HepG2 (cell line): ENCODE measurements around the gene TSPYL1. TPM values are rescaled to one million over a fixed set of nuclear protein-coding genes. Genes with fewer than 3 reads are reported as not detected.

Experiments
- FLYWCH1 ChIP-seq: sonication (generic); formaldehyde crosslinking; IDR thresholded peaks from 2 replicates; pipeline ENCODE4 v1.8.1; 2023; ENCODE audit warnings: mild to moderate bottlenecking, missing genetic modification reagents
- FOXA3 ChIP-seq: IDR thresholded peaks from 2 replicates; pipeline ENCODE4 v1.6.1; 2016; ENCODE audit warnings: missing genetic modification reagents, missing compliant biosample characterization
- FOXM1 ChIP-seq: sonication (generic); formaldehyde crosslinking; IDR thresholded peaks from 2 replicates; pipeline ENCODE4 v1.5.0; 2020; ENCODE audit warnings: missing genetic modification reagents
- KAT8 ChIP-seq: IDR thresholded peaks from 2 replicates; pipeline ENCODE4 v1.6.1; 2016; ENCODE audit warnings: missing genetic modification reagents, missing compliant biosample characterization
- KLF16 ChIP-seq, 2 experiments: sonication (generic) in 1 of 2; formaldehyde crosslinking in 1 of 2; IDR thresholded peaks; 2 replicates each; pipeline versions ENCODE4 v1.6.1 to v1.8.0; 2016 to 2023; ENCODE audit warnings: missing genetic modification reagents in 2 of 2, missing compliant biosample characterization in 1 of 2
- LCORL ChIP-seq, 2 experiments: fragments of 450-650 bp in 1 of 2; sonication (generic) in 1 of 2; formaldehyde crosslinking in 1 of 2; IDR thresholded peaks; 2 replicates each; pipeline versions ENCODE4 v1.5.0 to v1.6.1; 2017 to 2020; ENCODE audit warnings: antibody characterized with exemption in 1 of 2, missing genetic modification reagents in 1 of 2
- MIXL1 ChIP-seq: IDR thresholded peaks from 2 replicates; pipeline ENCODE4 v1.6.1; 2016
- NCOR1 ChIP-seq: fragments of 200-600 bp; sonication (generic); IDR thresholded peaks from 2 replicates; pipeline ENCODE4 v1.7.0; 2017; ENCODE audit warnings: antibody characterized with exemption, low read length, borderline replicate concordance
- PHF5A ChIP-seq: IDR thresholded peaks from one replicate; pipeline ENCODE4 v1.6.1; 2018; ENCODE audit warnings: low read depth, missing genetic modification reagents; ENCODE audit not compliant: unreplicated experiment
- RAD21 ChIP-seq: fragments of 450-650 bp; formaldehyde crosslinking; IDR thresholded peaks from 2 replicates; pipeline ENCODE4 v1.5.0; 2020; ENCODE audit warnings: mild to moderate bottlenecking
- RARA ChIP-seq: IDR thresholded peaks from 2 replicates; pipeline ENCODE4 v1.6.1; 2016; ENCODE audit warnings: missing genetic modification reagents, missing compliant biosample characterization
- SIX4 ChIP-seq: sonication (generic); formaldehyde crosslinking; IDR thresholded peaks from 2 replicates; pipeline ENCODE4 v1.4.0; 2020; ENCODE audit warnings: missing genetic modification reagents
- SOX5 ChIP-seq: IDR thresholded peaks from 2 replicates; pipeline ENCODE4 v1.6.1; 2016; ENCODE audit warnings: borderline replicate concordance
- TBP ChIP-seq: sonication (generic); formaldehyde crosslinking; IDR thresholded peaks from 2 replicates; pipeline ENCODE4 v1.5.0; 2020; ENCODE audit warnings: missing genetic modification reagents
- TEAD3 ChIP-seq: optimal IDR thresholded peaks from 2 replicates; pipeline ENCODE3; 2016; ENCODE audit warnings: borderline replicate concordance
- ZBTB25 ChIP-seq: IDR thresholded peaks from 2 replicates; pipeline ENCODE4 v1.6.1; 2018; ENCODE audit warnings: missing genetic modification reagents
- ZSCAN9 ChIP-seq: IDR thresholded peaks from 2 replicates; pipeline ENCODE4 v1.6.1; 2016; ENCODE audit warnings: borderline replicate concordance
- polyA plus RNA-seq, 8 experiments: library from polyadenylated mRNA; depleted of rRNA in 3 of 8; stranded (reverse) in 7 of 8; unstranded in 1 of 8; fragments of >200 nt; fragmentation: Illumina TruSeq in 4 of 8; extraction: Trizol in 4 of 8; gene quantifications; 2 replicates each; pipeline versions ENCODE4 v1.2.1 to v1.2.3, GENCODE V29; 2011 to 2016; ENCODE audit warnings: low read depth in 4 of 8, missing spikeins in 1 of 8, mixed read lengths in 1 of 8; ENCODE audit not compliant: insufficient read depth in 1 of 8
- total RNA-seq, 5 experiments: library from RNA; depleted of rRNA; stranded (reverse); fragments of >200 nt; fragmentation: Illumina TruSeq; extraction: Trizol; gene quantifications; 2 replicates each; pipeline ENCODE4 v1.2.3, GENCODE V29; 2016; ENCODE audit warnings: low read depth in 1 of 5
- TF ChIP-seq, protein P1 (sequence below): sonication (generic); formaldehyde crosslinking; IDR thresholded peaks from 2 replicates; pipeline ENCODE4 v1.5.0; 2020; ENCODE audit warnings: missing genetic modification reagents, mild to moderate bottlenecking, borderline replicate concordance
- TF ChIP-seq, protein P2 (sequence below): IDR thresholded peaks from 2 replicates; pipeline ENCODE4 v1.4.0; 2020; ENCODE audit warnings: mild to moderate bottlenecking, missing genetic modification reagents

Gene TSPYL1
- total and polyA plus RNA-seq, 2 of the 13 experiments (the other 11 are each of a cell fraction or from before 2014, with no cell fraction given) = 28.3 to 93.0 TPM

- peak; percentile 54; the same call in 1 of the 2 replicates for TF ChIP-seq LCORL (IDR thresholded peaks at IDR 0.05)
- peak; percentile 55 for TF ChIP-seq LCORL (CRISPR knock-in tag; IDR thresholded peaks at IDR 0.05)
- peak; percentile 94 for TF ChIP-seq TEAD3
- peak; percentile 73 for TF ChIP-seq RAD21
- TF ChIP-seq, protein P1, sequence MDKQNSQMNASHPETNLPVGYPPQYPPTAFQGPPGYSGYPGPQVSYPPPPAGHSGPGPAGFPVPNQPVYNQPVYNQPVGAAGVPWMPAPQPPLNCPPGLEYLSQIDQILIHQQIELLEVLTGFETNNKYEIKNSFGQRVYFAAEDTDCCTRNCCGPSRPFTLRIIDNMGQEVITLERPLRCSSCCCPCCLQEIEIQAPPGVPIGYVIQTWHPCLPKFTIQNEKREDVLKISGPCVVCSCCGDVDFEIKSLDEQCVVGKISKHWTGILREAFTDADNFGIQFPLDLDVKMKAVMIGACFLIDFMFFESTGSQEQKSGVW (CRISPR knock-in tag) = no peak
- no peak for TF ChIP-seq TBP (CRISPR knock-in tag)
- peak; percentile 81 for TF ChIP-seq SIX4
- TF ChIP-seq RARA (CRISPR knock-in tag) = peak; percentile 34; the same call in 1 of the 2 replicates
- TF ChIP-seq SOX5 (CRISPR knock-in tag) = peak; percentile 50; the same call in 1 of the 2 replicates
- peak; percentile 38; the same call in 1 of the 2 replicates for TF ChIP-seq ZSCAN9
- peak; percentile 55; the same call in 1 of the 2 replicates for TF ChIP-seq MIXL1 (CRISPR knock-in tag)
- TF ChIP-seq KLF16 (CRISPR knock-in tag; IDR thresholded peaks at IDR 0.05) = peak in 1 of 2 experiments; percentile 53; a peak in 2 of 4 replicates
- 0 out of 2 replicates have a peak, but pooled peaks have one; percentile 37 for TF ChIP-seq ZBTB25 (CRISPR knock-in tag)
- peak; percentile 84; the same call in 1 of the 2 replicates for TF ChIP-seq NCOR1
- TF ChIP-seq KAT8 = peak; percentile 45; the same call in 1 of the 2 replicates
- TF ChIP-seq FOXM1 = no peak
- peak; percentile 54; the same call in 1 of the 2 replicates for TF ChIP-seq FOXA3 (CRISPR knock-in tag)
- peak; percentile 49 for TF ChIP-seq PHF5A (CRISPR knock-in tag)
- TF ChIP-seq, protein P2, sequence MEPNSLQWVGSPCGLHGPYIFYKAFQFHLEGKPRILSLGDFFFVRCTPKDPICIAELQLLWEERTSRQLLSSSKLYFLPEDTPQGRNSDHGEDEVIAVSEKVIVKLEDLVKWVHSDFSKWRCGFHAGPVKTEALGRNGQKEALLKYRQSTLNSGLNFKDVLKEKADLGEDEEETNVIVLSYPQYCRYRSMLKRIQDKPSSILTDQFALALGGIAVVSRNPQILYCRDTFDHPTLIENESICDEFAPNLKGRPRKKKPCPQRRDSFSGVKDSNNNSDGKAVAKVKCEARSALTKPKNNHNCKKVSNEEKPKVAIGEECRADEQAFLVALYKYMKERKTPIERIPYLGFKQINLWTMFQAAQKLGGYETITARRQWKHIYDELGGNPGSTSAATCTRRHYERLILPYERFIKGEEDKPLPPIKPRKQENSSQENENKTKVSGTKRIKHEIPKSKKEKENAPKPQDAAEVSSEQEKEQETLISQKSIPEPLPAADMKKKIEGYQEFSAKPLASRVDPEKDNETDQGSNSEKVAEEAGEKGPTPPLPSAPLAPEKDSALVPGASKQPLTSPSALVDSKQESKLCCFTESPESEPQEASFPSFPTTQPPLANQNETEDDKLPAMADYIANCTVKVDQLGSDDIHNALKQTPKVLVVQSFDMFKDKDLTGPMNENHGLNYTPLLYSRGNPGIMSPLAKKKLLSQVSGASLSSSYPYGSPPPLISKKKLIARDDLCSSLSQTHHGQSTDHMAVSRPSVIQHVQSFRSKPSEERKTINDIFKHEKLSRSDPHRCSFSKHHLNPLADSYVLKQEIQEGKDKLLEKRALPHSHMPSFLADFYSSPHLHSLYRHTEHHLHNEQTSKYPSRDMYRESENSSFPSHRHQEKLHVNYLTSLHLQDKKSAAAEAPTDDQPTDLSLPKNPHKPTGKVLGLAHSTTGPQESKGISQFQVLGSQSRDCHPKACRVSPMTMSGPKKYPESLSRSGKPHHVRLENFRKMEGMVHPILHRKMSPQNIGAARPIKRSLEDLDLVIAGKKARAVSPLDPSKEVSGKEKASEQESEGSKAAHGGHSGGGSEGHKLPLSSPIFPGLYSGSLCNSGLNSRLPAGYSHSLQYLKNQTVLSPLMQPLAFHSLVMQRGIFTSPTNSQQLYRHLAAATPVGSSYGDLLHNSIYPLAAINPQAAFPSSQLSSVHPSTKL = peak; percentile 70
- TF ChIP-seq FLYWCH1 (CRISPR knock-in tag) = no peak
Observed at GRCh38 chr6:116268589-116269293, 11.0 kb downstream of the TSPYL1 start (continued).
